GM06990 (cell line): ENCODE data around the gene DOK4.
A peak's percentile ranks its signal among the peaks of the same experiment; 100 is the strongest.

ENCODE experiments used
- DNase-seq: peaks from one replicate; pipeline ENCODE4 v3.0.0-alpha.2; 2011; ENCODE audit not compliant: insufficient read length; ENCODE audit errors: extremely low read depth
- H3K27me3 ChIP-seq: replicated peaks from 2 replicates; pipeline ENCODE4 v1.6.0; 2011; ENCODE audit warnings: low read length; ENCODE audit not compliant: control insufficient read depth, insufficient read depth
- H3K36me3 ChIP-seq: 2 replicates; pipeline ENCODE4 v1.5.1; 2011; ENCODE audit warnings: low read length; ENCODE audit not compliant: control insufficient read depth, insufficient read depth
- H3K4me3 ChIP-seq: replicated peaks from 2 replicates; pipeline ENCODE4 v1.5.1; 2011; ENCODE audit warnings: low read depth, mild to moderate bottlenecking, control low read depth, low read length
- TF ChIP-seq, protein P1 (sequence below): IDR thresholded peaks from 2 replicates; pipeline ENCODE4 v1.5.1; 2011; ENCODE audit warnings: low read length, control low read depth, mild to moderate bottlenecking, inconsistent platforms; ENCODE audit not compliant: insufficient read depth, poor library complexity, severe bottlenecking

The DOK4 gene

DNA sequence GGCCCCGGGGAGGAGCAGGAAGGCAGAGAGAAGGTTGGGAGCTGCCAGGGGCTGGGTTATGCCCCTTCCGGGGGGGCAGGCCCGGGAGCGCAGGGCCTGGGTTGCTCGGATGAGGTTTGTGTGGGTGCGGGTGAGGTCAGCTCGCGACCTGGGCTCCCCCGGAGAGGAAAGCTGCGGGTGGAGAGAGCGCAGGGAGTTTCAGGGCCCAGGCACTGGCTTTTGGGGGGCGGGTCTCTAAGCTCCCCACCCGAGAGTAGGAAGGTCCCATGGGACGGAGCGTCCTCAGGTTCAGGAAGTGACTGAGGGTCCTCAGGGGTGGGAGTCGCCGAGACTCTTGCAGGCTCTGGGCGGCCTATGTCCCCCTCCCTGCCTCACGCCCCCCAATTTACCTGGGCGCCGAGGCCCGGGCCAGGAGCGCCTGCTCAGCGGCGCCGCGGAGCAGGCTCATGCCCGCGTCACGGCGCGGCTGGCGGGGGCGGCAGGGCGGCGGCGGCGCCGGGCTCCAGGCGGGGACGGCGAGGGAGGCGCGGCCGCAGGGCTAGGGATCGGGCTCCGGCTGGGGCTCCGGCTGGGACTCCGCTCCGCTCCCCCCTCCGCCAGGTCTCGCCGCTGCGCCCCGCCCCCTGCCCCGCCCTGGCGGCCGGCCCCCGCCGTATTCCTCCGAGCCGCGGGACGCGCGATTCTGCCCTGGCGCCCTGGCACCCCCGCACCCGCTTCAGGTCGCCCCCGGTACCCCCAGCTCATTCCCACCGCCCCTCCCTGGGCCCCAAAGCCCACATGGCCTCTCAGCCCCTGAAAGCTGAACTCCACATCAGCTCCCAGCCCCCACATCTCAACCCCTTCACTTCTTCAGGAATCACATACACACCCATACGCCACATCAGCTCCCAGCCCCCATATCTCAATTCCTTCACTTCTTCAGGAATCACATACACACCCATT is at the start of gene DOK4:
DOK4 (minus strand) TSS at position 578 of the 942 bp plus-strand sequence. CDS start 6,986 bp downstream, outside the sequence.
- TF ChIP-seq, protein P1, sequence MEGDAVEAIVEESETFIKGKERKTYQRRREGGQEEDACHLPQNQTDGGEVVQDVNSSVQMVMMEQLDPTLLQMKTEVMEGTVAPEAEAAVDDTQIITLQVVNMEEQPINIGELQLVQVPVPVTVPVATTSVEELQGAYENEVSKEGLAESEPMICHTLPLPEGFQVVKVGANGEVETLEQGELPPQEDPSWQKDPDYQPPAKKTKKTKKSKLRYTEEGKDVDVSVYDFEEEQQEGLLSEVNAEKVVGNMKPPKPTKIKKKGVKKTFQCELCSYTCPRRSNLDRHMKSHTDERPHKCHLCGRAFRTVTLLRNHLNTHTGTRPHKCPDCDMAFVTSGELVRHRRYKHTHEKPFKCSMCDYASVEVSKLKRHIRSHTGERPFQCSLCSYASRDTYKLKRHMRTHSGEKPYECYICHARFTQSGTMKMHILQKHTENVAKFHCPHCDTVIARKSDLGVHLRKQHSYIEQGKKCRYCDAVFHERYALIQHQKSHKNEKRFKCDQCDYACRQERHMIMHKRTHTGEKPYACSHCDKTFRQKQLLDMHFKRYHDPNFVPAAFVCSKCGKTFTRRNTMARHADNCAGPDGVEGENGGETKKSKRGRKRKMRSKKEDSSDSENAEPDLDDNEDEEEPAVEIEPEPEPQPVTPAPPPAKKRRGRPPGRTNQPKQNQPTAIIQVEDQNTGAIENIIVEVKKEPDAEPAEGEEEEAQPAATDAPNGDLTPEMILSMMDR = no peak
- peak; percentile 66 for DNase-seq
- H3K36me3 ChIP-seq = no peaks in the 10 kb centered on the region
- peak within 1 kb of the TSS; percentile 66 for H3K4me3 ChIP-seq
- no peaks in the 10 kb centered on the region for H3K27me3 ChIP-seq

DNA sequence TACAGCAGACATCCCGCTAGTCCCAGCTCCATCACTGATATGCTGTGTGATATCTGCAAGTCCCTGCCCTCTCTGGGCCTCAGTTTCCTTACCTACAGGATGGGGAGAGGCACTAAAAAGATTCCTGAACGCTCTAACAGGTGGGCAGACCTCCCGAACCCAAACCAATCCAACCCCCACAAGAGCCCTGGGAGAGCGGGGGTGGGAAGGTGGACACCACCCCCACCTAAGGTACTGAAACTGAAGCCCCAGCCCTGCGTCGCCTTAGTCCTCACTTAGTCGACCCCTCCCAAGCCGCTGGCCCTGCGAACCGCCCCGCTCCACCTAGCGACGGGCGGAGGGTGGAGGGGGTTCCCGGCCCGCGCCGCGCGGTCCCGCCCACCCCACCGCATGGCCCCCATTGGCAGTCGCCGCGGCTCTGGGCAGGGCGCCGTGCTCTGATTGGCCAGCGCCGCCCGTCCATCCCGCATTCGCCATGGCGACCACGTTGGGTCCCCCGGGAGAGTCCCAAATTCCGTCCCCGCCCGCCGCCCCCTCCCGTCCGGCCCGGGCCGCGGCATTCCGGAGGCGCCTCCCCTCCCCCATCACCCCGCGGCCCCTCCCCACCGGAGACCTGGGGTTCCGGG is 49.5 kb upstream of the DOK4 start:
- H3K27me3 ChIP-seq = no peaks in the 10 kb centered on the region
- TF ChIP-seq, protein P1 = peak; percentile 2
- DNase-seq = peak; percentile 92
- no peaks in the 10 kb centered on the region for H3K36me3 ChIP-seq
- H3K4me3 ChIP-seq = peak overlapping the region; percentile 76

DNA sequence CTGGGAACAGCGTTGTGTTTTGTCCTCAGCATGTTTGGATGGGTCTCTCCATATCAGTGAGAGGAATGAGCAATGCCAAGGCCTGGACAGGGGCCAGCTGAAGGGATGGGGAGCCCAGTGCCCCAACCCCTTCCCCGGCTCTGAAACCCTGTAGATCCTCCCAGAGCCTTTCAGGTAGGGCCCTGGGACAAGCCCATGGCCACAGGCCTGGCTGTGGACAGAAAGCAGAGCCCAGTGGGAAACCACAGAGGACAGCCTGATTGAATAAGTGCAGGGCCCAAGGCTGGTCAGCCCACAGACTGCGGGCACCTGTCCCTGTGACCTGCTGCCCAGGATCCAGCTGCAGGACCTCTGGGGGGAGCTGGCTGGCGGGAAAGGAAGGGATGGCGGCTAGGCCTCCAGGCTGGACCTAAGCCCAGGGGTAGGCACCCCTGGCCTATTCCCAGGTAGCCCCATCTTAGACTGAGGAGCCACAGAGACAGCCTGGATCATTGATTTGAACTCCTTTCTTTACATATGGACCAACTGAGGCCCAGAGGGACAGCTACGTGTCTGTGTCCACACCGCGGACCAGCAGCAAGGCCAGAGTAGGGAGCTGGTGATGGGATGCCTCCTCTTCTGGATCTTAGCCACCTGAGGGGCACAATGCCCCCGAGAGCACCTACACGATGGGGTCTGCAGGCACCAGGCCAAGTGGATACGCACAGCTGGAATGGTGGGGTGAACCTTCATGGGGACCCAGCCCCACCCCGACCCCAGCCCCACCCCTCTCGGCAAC is 48.8 kb upstream of the DOK4 start:
- Histone ChIP-seq H3K4me3 (peak overlapping the region; percentile 76), H3K36me3 (no peaks in the 10 kb centered on the region), H3K27me3 (no peaks in the 10 kb centered on the region)
- DNase-seq = no peak
- TF ChIP-seq, protein P1 = no peak

DNA sequence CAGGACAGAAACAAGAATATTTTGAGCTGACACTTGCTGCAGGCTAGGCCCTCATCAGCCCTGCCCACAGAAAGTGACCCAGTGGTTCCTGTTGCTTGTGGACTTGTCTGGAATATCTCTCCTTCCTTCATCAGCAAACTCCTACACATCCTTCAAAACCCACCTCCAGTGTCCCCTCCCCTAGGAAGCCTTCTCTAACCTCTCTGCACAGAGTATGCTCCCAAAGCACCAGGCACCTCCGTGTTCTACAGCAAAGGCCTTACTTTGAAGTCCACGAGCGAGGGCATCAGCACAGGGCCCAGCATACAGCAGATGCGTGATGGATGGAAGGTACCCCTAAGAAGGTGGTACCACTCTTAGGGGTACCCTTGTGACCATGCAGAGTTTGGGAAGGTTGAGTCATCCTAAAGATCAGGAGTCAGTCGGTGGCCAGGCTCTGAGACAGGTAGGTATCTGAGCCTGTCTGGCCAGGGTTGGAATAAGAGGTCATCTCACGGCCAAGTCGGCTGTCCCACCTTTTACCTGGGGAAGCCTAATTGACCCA is 48.1 kb upstream of the DOK4 start:
- no peaks in the 10 kb centered on the region for H3K27me3 ChIP-seq

More for the DNA sequence above, 48.1 kb upstream of the DOK4 start:
- Histone ChIP-seq H3K36me3 (no peaks in the 10 kb centered on the region), H3K4me3 (no peak overlapping the region)
- no peak for DNase-seq
- TF ChIP-seq, protein P1 = no peak
